GM13977 (cell line): Measurements from ENCODE around the gene WDR27.

ENCODE experiments used
- DNase-seq: peaks from one replicate; pipeline ENCODE4 v3.0.0; 2012; ENCODE audit warnings: low spot score
- CTCF ChIP-seq: IDR thresholded peaks from 2 replicates; pipeline ENCODE4 v1.5.1; 2012; ENCODE audit warnings: mild to moderate bottlenecking, control low read depth; ENCODE audit not compliant: insufficient read depth; ENCODE audit errors: extremely low read depth, missing control alignments
- in situ Hi-C: fragments of 300-500 bp; cut with MboI; formaldehyde crosslinking; loops from one replicate; pipeline ENCODE4 v1.12.0; 2022; ENCODE audit warnings: low sequenced_read_pairs, low pct_unique_long_range_greater_than_20kb, mixed read lengths, inconsistent platforms; ENCODE audit not compliant: unreplicated experiment

WDR27 gene

GRCh38 chr6:169677096-169677495 lies 24.7 kb downstream of the WDR27 start:
- in situ Hi-C loops: no loop called here
- no peak for TF ChIP-seq CTCF

GRCh38 chr6:169675011-169675410 lies 26.8 kb downstream of the WDR27 start:
- no peak for DNase-seq
- no peak for TF ChIP-seq CTCF
- in situ Hi-C loops: no loop called here

More at GRCh38 chr6:169677096-169677495, 24.7 kb downstream of the WDR27 start:
- no peak for DNase-seq

GRCh38 chr6:169671563-169671962 lies 30.3 kb downstream of the WDR27 start:
- no peak for DNase-seq
- no peak for TF ChIP-seq CTCF
- in situ Hi-C loops: no loop called here

- DNase-seq: no peak
- TF ChIP-seq CTCF: no peak
Observed at GRCh38 chr6:169669889-169670288, 31.9 kb downstream of the WDR27 start.

GRCh38 chr6:169669147-169669546 lies 32.7 kb downstream of the WDR27 start:
- in situ Hi-C loops: no loop called here

More at GRCh38 chr6:169669889-169670288, 31.9 kb downstream of the WDR27 start:
- in situ Hi-C loops: no loop called here

GRCh38 chr6:169668203-169668847 lies 33.5 kb downstream of the WDR27 start:
- in situ Hi-C loops: no loop called here
- no peak for DNase-seq
- TF ChIP-seq CTCF: no peak

More at GRCh38 chr6:169669147-169669546, 32.7 kb downstream of the WDR27 start:
- DNase-seq: no peak
- TF ChIP-seq CTCF: no peak
